Islet of Langerhans (tissue), 1 donor: ENCODE measurements around the gene ASH1L.
"Not testable (repeated sequence)": the region's sequence is repeated elsewhere in the genome, so short reads cannot be mapped to it uniquely, and the experiment has no call there.

Experiments
- FAIRE-seq: peaks from one replicate; lab custom pipeline; 2011; peaks lifted over from hg19 to GRCh38; lab: Jason Lieb, UNC

The ASH1L gene

DNA sequence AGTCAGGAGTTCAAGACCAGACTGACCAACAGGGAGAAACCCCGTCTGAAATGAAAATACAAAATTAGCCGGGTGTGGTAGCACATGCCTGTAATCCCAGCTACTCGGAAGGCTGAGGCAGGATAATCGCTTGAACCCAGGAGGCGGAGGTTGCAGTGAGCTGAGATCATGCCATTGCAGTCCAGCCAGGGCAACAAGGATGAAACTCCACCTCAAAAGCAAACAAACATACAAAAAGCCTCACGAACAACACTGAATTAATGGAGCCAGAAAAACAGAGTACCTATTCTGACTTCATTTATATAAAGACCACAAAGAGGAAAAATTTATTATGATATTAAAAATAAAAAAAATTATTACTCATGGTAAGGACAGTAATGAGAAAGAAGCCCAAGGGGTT is 75.7 kb downstream of the ASH1L start:
- FAIRE-seq: not testable (repeated sequence)

DNA sequence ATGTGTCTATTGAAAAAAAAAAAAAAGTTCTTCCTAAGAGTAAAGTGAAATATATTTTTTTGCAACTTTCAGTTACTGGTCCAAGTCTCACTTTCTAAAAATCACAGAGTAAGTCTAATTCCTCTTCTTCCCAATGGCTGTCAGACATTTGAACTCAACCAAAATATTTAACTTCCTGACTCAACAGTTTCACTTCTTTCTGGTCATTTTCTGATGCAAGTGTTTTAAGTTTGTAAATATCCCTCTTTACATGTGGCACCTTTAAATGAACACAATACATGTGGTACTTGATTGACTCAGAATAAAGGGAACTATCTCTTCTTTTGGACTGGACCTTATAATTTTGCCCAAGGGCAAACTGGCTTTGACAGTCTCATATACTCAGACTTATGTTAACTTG is 76.7 kb downstream of the ASH1L start:
- no peak for FAIRE-seq

DNA sequence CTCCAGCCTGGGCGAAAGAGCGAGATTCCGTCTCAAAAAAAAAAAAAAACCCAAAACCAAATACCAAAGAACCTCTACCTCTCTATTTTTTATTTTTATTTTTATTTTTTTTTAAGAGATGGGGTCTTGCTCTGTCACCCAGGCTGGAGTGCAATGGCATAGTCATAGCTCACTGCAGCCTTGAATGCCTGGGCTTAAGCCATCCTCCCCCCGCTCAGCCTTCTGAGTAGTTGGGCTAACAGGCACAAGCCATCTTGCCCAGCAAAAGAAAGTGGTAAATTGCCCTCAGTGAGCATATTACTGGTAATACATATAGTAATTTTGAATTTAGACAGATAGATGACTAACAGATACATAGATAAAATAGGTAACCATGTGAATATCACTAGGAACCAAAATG is 77.4 kb downstream of the ASH1L start:
- no peak for FAIRE-seq

DNA sequence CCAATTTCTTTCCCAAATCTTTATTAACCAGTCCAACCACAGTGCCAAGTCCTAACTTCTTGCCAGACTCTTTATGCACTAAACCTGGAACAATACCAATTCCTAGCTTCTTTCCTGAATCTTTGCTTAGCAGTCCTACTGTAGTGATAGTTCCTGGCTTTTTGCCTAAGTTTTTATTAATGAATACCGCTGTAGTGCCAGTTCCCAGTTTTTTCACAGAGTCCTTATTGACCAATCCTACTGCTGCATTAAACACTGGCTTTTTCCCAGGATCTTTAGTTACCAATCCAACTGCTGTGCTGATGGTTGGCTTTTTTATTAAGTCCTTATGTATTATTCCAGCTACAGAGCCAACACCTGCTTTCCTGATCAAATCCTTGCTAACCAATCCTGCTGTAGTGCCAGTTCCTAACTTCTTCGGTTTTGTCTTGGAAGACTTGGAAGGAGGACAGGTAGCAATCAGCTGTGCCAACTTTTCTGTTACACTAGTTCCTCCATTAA is 80.8 kb downstream of the ASH1L start:
- no peak for FAIRE-seq

DNA sequence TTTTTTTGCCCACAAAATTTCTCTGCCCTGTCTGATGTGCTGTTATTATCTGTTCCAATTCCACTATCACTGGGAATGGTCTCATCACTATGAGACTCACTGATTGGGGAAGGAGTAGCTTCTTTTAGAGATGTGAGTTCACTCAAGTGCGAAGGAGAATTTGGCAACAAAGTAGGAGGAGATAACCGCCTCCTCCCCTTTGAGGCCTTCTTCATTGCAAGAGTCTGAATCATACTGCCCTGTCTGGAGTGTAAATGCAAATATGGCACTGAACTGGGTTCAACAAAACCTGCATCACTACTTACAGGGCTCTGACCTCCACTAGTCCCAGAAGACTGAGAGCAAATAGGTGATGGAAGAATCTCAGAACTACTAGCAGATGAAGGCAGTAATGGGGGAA is 83.4 kb downstream of the ASH1L start:
- FAIRE-seq: no peak

DNA sequence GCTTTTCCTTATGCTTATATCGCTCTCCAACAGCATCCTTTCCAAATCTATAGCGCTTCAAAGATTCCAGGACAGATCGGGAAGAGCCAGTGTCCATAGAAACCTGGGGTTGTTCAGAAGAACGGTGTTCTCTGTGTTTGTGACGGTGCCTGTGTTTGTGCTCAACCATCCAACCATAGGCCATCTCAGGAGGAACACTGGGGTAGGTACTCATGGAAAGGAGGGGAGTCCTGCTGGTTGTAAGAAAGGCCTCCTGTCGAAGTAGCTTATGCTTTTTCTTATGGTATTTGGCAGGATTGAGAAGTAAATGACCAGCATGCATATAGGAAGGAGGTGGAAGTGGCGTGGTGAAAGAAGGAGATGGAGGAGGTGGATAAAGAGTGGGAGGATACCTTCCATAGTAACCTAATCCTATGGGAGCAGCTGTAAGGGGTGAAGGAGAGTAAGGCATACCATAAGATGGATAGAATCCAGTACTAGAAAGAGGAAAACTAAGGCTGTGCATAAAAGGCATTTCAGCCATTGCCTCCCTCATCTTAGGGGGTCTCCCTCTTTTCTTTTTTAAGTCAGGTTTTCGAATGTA is 84.2 kb downstream of the ASH1L start:
- FAIRE-seq: no peak

DNA sequence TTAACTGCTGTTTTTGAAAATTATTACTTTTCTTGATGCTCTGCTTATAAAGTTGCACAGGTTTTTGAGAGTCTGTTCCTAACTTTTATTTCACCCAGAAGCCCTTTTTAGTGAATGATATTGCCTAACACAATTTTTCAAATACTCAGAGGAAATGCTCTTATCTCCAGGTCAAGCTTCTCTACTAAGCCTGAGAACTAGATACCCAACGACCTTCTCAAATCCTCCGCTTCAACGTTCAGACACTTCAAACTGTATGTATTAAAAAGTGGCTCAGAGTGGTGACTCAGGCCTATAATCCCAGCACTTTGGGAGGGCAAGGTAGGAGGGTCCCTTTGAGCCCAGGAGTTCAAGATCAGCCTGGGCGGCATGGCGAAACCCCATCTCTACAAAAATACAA is 88.5 kb downstream of the ASH1L start:
- no peak for FAIRE-seq

DNA sequence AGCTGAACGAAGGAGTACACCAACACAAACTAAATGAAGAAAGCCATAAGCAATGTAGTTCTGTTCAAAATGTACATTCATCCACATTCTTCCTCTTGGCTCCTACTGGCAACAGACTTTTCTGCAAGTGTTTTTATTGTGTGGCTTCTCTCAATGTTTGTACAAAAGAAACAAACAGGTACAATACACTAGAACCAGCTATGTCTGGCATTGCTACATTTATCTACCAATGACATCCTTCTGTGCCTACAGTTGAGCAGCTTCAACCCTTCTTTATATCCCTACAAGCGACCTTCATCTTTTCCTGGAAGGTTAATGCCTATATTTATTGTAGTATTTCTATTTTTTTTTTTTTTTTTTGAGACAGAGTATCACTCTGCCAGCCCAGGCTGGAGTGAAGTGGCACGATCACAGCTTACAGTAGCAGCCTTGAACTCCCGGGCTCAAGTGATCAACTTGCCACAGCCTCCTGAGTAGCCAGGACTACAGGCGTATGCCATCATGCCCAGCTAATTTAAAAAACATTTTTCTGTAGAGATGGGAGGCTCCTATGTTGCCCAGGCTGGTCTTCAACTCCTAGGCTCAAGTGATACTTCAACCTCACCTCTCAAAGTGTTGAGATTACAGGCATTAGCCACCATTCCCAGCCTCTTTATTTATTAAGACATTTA is 89.3 kb downstream of the ASH1L start:
- no peak for FAIRE-seq

DNA sequence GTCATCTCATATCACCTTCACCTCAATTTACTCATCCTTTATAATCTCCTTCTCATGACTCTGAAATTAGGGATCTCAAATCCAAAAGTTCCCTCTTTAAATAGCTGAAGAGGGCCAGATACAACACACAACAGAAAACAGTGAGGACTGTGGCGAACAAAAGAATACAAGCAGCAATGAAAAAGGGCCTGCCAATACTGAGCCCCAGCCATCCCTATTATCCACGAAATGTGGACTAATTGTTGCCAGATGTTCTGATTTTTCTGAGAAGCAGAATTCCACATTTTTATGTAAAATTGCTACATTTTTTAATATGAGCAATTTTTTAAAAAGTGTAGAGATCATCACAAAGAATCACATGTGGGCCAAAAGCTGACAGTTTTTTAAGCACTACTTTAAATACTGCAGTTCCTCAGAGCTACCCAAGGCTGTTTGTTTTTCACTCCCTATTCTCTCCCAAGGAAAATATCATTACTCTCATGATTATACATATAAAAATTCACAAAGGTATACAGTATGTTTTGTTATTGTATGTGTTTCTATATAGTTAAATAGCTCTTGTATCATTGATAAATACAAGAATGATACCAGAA is 90.0 kb downstream of the ASH1L start:
- no peak for FAIRE-seq

DNA sequence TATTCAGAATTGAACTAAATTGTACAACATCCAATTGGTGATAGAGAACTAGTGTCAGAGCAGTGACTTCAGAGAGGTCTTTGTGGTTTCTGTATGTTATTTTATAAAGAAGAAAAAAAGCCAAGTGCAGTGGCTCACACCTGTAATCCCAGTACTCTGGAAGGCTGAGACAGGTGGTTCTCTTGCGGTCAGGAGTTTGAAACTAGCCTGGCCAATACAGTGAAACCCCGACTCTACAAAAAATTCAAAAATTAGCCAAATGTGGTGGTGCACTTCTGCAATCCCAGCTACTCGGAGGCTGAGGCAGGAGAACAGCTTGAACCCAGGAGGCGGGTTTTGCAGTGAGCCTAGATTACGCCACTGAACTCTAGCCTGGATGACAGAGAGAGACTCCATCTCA is 90.7 kb downstream of the ASH1L start:
- no peak for FAIRE-seq

DNA sequence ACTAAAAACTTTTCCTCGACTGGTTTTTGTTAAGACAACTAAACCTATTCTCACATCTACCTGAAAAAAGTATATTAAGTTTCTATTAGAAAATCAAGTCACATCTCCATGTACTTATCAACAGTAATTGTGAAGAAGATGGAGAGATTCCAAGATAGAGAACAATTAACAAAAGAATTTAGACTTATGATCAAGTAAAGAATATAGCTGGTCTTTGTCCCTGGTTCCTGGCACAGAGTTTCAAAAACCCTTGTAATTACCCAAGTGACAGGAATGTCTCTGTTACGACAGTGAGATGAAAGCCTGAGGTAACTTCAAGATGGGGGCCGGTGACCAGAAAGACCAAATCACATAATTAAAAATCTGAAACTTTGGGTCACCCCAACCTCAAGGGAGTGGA is 91.6 kb downstream of the ASH1L start:
- no peak for FAIRE-seq

DNA sequence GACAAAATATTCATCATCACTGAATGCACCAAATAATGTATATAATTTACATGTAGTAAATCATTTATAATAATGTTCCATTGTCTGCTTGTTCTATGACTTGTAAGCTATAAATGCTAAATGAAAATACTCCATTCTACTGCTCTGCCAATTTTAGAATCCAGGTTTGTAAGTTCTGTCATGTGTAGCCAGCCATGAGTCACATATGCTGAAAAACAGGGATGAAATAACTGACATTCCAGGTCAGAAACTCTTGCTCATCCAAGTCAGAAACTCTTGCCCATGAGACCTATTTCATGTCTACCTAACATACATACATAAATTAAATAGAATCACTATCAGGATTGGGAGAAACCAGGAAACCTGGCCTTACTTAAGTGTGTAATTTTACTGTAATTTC is 95.6 kb downstream of the ASH1L start:
- FAIRE-seq: no peak

DNA sequence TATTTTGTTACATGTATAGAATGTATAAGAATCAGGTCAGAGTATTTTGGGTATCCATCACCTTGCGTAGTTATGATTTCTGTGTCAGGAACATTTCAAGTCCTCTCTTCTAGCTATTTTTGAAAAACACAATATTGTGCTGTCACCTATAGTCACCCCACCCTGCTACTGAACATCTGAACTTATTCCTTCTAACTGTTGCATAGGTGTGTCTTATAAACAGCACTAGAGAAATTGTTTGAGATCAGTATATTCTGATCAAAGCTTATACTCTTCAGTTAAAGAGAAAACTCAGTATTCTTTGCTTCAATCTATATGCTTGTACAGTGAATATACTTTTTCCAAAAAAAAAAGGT is 96.0 kb downstream of the ASH1L start:
- FAIRE-seq: no peak

DNA sequence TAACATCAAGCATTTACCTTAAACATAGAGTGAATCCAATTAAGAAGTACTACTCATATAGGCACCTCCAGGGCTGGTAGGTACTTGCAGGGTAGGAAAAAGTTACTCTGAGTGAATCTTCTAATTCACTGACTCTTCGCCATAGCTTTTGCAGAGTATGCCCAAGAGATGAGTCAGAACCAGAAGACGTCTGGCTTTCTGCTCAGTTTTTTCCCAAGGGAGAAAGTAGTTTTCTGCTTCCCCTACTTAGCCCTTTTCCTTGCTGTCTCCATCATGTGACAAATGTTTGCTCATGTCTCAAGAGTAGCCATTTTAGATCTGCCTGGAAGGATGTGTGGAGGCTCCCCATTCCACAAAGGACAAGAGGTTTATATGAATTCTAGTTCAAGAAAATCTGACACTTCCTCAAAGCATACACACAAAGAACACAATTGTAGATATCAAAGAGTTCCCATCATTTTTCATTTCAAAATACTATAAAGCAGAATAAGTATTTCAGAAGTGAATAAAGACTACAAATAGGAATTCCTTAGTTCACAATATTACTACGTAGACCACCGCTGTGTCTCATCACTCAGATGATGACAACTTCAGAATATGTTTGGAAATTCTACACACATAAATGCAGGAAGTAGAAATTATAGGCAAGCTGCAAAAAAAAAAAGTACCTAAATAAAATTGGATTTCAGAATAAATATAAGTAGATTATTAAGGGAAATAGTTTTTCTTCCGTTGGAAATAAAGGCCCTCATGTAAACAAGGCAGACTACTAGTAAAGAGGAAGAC is 98.5 kb downstream of the ASH1L start:
- FAIRE-seq: no peak

DNA sequence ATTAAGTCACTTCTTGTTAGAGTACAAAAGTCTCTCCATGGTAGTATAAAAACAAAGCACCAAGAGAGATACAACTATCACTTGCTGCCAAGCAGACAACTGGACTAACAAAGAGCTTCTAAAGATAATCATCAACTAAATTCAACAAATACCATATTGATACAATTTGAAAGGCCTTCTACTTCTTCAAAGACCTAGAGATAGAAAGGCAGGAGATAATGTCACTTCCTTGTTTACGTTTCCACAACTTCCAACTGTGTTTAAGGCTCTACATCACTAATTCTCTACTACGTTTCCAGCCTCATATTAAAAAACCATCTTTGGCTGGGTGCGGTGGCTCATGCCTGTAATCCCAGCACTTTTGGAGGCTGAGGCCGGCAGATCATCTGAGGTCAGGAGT is 104.5 kb downstream of the ASH1L start:
- FAIRE-seq: no peak

DNA sequence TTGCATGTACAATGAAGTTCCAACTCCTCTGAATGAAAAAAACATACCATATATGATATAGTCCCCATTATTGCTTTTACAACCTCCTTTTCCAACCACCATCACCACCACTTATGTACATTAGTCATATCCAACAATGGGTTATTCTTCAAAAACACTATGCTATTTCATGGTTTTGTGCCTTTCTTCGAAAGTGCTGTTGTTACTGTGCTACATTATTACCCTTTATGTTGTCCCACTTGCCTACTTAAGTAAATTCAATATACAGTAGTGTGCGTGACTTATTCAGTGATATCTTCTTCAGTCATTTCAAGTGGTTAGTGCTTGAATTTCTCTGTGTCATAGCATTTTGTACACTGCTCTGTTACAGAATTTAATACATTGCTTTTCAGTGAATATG is 105.3 kb downstream of the ASH1L start:
- no peak for FAIRE-seq

DNA sequence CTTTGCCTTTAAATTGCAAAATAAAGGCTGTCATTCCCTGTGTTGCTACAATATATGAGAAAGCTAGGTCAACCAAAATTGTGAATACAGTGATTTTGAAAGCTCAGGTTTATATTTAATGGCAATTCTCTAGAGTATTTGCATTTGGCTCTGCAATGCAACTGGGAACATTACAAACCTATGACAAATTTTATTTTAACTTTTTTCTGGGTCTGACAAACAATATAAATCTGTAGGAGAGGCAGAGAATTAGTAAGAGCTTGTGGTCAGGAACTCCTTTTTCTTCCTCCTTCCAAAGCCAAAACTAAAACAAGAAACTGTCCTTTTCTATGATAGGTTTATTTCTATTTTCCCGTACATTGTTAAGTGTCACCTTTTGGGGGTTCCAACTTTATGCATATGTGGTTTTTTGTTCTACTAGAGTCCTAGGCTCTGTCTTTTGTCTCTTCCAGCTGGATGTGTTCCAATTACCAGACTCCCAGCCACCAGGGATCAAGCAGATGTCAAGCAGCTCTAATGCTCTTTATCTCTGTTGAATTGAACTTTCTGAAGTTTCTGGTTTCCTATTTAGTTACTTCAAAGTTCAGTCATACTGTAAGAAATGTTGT is 106.9 kb downstream of the ASH1L start:
- FAIRE-seq: no peak

DNA sequence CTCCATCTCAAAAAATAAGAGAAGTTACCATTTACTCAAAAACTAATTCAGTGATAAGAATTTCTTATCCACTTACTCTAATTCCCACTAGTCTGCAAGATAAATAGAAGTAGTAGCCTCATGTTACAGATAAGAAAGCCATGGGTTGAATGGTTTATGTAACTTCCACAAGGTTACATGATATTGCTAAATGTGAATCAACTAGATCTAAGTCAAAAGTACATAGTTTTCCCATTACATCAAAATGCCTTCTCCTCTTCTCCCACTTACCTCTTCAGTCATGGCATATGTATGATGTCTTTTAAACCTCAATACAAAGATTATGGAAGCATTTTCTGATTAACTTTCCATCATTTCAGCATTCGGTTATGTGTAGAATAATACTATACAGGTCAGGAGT is 108.5 kb downstream of the ASH1L start:
- no peak for FAIRE-seq

DNA sequence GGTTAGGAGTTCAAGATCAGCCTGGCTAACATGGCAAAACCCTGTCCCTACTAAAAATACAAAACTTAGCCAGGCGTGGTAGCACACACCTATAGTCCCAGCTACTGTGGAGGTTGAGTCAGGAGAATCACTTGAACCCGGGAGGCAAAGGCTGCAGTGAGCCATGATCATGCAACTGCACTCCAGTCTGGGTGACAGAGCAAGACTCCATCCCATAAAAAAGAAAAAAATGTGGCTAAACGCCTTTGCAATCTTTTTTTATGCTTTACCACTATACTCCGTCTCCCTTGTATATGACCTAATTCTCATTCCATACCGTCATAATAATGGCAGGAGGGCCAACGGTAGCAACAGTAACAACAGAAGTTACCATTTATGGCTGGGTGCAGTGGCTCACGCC is 109.5 kb downstream of the ASH1L start:
- no peak for FAIRE-seq

DNA sequence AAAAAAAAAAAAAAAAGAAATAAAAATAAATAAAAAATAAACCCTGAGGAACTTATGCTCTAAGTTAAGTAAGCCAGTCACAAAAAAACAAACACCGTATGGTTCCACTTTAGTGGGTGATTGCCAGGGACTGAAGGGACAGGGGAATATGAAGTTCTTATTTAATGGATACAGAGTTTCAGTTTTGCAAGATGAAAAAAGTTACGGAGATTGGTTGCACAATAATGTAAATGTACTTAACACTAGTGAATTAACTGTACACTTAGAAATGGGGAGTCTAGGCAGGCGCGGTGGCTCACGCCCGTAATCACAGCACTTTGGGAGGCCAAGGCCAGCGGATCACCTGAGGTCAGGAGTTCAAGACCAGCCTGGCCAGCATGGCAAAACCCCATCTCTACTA is 111.4 kb downstream of the ASH1L start:
- no peak for FAIRE-seq

DNA sequence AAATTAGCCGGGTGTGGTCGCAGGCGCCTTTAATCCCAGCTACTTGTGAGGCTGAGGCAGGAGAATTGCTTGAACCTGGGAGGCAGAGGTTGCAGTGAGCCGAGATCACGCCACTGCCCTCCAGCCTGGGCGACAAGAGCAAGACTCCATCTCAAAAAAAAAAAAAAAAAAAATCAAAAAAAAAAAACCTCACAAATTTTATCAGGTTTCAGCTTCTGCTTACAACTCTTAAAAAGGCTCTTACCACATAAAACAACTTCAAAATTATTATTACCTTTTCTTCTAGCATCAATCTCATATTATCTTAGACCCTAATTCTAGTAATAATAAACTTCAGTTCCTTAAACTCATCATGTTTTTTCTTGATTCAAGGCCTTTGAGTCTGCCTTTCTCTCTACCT is 120.2 kb downstream of the ASH1L start:
- not testable (repeated sequence) for FAIRE-seq

DNA sequence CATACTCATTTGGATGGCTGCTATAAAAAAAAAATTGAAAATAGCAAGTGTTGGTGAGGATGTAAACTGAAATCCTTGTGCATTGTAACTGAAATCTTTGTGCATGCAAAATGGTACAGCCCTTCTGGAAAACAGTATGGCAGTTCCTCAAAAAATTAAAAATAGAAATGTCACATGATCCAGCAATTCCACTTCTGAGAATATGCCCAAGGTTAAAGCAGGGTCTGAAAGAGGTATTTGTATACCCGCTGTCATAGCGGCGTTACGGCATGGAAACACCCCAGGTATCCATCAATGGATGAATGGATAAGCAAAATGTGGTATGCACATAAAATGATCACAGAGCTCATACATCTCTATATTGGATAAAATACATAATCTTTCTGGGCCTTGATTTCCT is 125.2 kb downstream of the ASH1L start:
- no peak for FAIRE-seq

DNA sequence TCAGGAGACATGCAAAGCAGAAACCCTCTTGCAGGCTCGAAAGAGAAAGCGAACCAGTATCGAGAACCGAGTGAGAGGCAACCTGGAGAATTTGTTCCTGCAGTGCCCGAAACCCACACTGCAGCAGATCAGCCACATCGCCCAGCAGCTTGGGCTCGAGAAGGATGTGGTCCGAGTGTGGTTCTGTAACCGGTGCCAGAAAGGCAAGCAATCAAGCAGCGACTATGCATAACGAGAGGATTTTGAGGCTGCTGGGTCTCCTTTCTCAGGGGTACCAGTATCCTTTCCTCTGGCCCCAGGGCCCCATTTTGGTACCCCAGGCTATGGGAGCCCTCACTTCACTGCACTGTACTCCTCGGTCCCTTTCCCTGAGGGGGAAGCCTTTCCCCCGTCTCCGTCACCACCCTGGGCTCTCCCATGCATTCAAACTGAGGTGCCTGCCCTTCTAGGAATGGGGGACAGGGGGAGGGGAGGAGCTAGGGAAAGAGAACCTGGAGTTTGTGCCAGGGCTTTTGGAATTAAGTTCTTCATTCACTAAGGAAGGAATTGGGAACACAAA is 128.7 kb downstream of the ASH1L start:
- not testable (repeated sequence) for FAIRE-seq
